T-helper 17 cell (primary cell): ENCODE measurements around the gene TAAR1. TPM values are rescaled to one million over a fixed set of nuclear protein-coding genes. Genes with fewer than 3 reads are reported as not detected.
"Not testable (repeated sequence)": the region's sequence is repeated elsewhere in the genome, so short reads cannot be mapped to it uniquely, and the experiment has no call there.

ENCODE experiments used
- ATAC-seq: fragments of 150-1000 bp; cut with Tn5 transposase; 2 replicates; pipeline ENCODE4 v1.10.0; 2021; ENCODE audit warnings: mild to moderate bottlenecking, moderate library complexity
- DNase-seq, 3 donors: peaks; one replicate each; pipeline versions ENCODE4 v3.0.0 to v3.0.0-alpha.2; 2020 to 2021
- H3K9me3 ChIP-seq: one replicate; pipeline ENCODE4 v1.7.0; 2013; ENCODE audit warnings: low read length, mild to moderate bottlenecking; ENCODE audit not compliant: control insufficient read depth, poor library complexity, severe bottlenecking
- H3K27ac Mint-ChIP-seq: one replicate; pipeline ENCODE4 v1.8.0; 2022; ENCODE audit warnings: mild to moderate bottlenecking, moderate library complexity, mixed read lengths
- H3K27me3 Mint-ChIP-seq: one replicate; pipeline ENCODE4 v1.8.0; 2022; ENCODE audit warnings: mixed read lengths
- H3K36me3 Mint-ChIP-seq: one replicate; pipeline ENCODE4 v1.8.0; 2022; ENCODE audit warnings: low read depth, mixed read lengths
- H3K4me1 Mint-ChIP-seq: one replicate; pipeline ENCODE4 v1.8.0; 2022; ENCODE audit warnings: mild to moderate bottlenecking, mixed read lengths
- H3K4me3 Mint-ChIP-seq: one replicate; pipeline ENCODE4 v1.8.0; 2022; ENCODE audit warnings: mild to moderate bottlenecking, moderate library complexity, mixed read lengths
- total RNA-seq, 4 donors: library from RNA in 2 of 4; stranded (reverse) in 2 of 4; gene quantifications; one replicate each; pipeline ENCODE4 v1.2.3 and lab custom pipeline; 2022 to 2026

Gene TAAR1
- total RNA-seq, 2 donors from 2014 or later: not detected

- H3K4me3 Mint-ChIP-seq, H3K4me1 Mint-ChIP-seq, DNase-seq, H3K27ac Mint-ChIP-seq, ATAC-seq, H3K36me3 Mint-ChIP-seq, H3K9me3 ChIP-seq: not testable (repeated sequence)
- H3K27me3 Mint-ChIP-seq: peaks cover 31% of the 10 kb centered on the region
These were observed 20.1 kb upstream of the TAAR1 start for GRCh38 chr6:132679094-132679493.

GRCh38 chr6:132675749-132676148 lies 16.8 kb upstream of the TAAR1 start:
- DNase-seq (no peak), ATAC-seq (no peak)
- H3K27ac Mint-ChIP-seq: no peak overlapping the region
- H3K9me3 ChIP-seq: no peaks in the 10 kb centered on the region
- peaks cover 25% of the 10 kb centered on the region for H3K27me3 Mint-ChIP-seq
- H3K36me3 Mint-ChIP-seq: no peaks in the 10 kb centered on the region
- no peak overlapping the region for H3K4me3 Mint-ChIP-seq
- no peaks in the 10 kb centered on the region for H3K4me1 Mint-ChIP-seq

DNA sequence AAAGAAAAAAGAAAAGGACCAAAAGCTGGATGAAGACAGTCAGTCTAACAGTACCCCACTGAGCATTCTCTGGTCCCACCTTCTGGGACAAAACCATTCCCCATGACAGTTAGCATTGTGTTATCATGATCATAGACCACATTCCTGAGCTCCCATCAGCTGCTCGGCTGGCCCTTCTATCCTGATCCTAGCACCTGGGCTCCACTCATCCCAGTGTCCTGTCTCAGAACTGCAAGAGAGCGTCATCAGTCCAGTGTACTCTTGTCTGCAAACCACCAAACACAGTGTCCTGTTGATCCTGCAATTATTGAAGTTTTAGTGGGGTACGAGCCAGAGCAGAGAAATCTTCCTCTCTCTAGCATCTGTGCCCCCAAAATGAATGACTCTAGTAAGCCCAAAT lies 16.0 kb upstream of the TAAR1 start:
- no peaks in the 10 kb centered on the region for H3K9me3 ChIP-seq
- Mint-ChIP-seq H3K4me1 (peaks cover under 1% of the 10 kb centered on the region), H3K4me3 (no peak overlapping the region), H3K27me3 (peaks cover 25% of the 10 kb centered on the region), H3K27ac (no peak overlapping the region), H3K36me3 (no peaks in the 10 kb centered on the region)
- no peak for ATAC-seq
- DNase-seq: no peak

DNA sequence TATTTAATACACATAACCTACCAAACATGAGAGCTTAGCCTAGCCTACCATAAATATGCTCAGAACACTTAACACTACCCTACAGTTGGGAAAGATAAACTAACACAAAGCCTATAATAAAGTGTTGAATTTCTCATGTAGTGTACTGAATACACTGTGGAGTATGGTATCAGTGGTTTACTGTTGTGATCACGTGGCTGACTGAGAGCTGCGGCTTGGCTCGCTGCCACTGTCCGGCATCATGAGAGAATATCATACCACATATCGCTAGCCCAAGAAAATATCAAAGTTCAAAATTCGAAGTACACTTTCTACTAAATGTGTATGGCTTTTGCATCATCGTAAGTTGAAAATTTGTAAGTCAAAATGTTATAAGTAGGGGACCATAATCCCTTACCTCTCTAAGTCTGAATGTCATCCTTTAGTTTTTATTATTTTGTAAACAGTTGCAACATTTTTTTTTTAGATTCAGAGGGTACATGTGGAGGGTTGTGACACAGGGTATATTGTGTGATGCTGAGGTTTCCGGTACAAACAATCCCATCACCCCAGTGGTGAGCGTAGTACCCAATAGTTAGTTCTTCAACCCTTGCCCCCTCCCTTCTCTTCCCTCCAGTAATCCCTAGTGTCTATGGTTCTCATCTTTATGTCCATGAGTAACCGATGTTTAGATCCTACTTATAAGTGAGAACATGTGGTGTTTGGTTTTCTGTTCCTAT lies 14.6 kb upstream of the TAAR1 start:
- H3K9me3 ChIP-seq: no peaks in the 10 kb centered on the region
- Mint-ChIP-seq H3K27me3 (peaks cover 22% of the 10 kb centered on the region), H3K27ac (no peak overlapping the region), H3K36me3 (no peaks in the 10 kb centered on the region), H3K4me3 (no peak overlapping the region), H3K4me1 (peaks cover 5% of the 10 kb centered on the region)
- no peak for DNase-seq
- ATAC-seq: no peak

DNA sequence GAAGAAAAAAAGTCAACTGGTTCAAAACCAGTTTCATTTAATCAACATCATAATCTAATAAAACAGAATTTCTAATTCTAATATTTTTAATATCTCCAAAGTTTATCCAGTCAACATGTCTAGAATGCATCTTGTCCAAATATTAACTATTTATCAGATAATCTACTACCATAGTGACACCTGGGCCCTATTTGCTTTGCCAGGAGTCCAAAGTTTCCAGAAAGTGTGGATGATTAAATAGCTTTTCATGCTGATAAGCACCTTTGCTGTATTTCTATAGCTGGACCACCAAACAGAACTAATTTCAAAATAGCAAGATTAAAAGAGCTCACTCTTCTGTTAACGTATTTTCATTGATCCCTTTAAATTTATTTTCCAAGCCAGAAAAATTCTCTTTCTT lies 12.3 kb upstream of the TAAR1 start:
- H3K27me3 Mint-ChIP-seq: peaks cover 21% of the 10 kb centered on the region
- H3K4me1 Mint-ChIP-seq: peaks cover 5% of the 10 kb centered on the region
- DNase-seq (no peak), ATAC-seq (no peak)
- no peak overlapping the region for H3K27ac Mint-ChIP-seq
- no peaks in the 10 kb centered on the region for H3K9me3 ChIP-seq
- no peak overlapping the region for H3K4me3 Mint-ChIP-seq
- no peaks in the 10 kb centered on the region for H3K36me3 Mint-ChIP-seq

DNA sequence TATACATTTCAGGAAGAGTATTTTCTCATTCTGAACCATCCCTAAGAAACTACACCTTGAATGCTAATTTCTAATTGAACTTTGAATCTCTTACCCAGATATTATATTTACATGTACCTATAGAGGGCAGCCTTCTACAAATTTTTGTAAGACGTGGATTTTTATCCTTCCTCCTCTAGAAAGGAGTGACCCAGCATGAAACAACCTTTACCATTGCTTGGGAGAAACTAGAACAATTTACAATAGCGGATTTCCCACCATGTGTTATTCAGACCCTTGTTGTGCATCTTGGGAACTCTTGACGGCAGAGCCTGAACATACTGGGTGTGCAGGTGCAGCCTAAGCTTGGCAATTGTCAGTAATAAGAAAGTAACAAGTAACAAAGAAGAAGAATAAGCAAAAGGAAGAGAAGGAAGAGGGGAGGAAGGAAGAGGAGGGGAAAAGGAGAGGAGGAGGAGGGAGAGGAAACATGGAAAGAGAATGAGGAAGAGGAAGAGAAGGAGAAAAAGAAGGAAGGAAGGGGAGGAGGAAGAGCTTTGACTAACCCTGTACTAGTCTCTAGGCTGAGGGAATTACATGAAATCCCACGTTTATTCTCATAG lies 10.8 kb upstream of the TAAR1 start:
- peak overlapping the region; percentile 72 for H3K4me3 Mint-ChIP-seq
- H3K9me3 ChIP-seq: no peaks in the 10 kb centered on the region
- peaks cover 5% of the 10 kb centered on the region for H3K4me1 Mint-ChIP-seq
- no peaks in the 10 kb centered on the region for H3K36me3 Mint-ChIP-seq
- peak overlapping the region; percentile 51 for H3K27ac Mint-ChIP-seq
- ATAC-seq: peak; percentile 57
- peaks cover 20% of the 10 kb centered on the region for H3K27me3 Mint-ChIP-seq
- DNase-seq: no peak

DNA sequence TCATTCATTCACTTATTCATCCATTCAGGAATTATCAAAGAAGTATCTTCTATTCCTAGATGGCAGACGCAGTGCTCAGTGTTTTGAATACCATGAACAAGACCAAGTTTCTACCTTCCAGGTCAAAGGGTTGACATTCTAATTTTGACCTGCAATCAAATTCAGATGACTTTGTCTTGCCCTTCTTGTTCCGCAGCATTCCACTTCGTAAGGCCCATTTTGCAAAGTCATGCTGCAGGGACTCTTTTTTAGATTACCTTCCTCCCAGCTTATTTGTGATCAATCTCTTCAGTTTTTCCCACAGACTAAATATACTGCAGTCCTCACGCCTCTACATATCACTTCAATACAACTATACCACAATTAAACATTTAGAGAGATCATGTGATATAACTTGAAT lies 7.1 kb upstream of the TAAR1 start:
- Mint-ChIP-seq H3K36me3 (peaks cover 3% of the 10 kb centered on the region), H3K4me1 (peaks cover 7% of the 10 kb centered on the region), H3K27me3 (peaks cover 19% of the 10 kb centered on the region), H3K27ac (no peak overlapping the region), H3K4me3 (no peak overlapping the region)
- H3K9me3 ChIP-seq: no peaks in the 10 kb centered on the region
- DNase-seq (no peak), ATAC-seq (no peak)

DNA sequence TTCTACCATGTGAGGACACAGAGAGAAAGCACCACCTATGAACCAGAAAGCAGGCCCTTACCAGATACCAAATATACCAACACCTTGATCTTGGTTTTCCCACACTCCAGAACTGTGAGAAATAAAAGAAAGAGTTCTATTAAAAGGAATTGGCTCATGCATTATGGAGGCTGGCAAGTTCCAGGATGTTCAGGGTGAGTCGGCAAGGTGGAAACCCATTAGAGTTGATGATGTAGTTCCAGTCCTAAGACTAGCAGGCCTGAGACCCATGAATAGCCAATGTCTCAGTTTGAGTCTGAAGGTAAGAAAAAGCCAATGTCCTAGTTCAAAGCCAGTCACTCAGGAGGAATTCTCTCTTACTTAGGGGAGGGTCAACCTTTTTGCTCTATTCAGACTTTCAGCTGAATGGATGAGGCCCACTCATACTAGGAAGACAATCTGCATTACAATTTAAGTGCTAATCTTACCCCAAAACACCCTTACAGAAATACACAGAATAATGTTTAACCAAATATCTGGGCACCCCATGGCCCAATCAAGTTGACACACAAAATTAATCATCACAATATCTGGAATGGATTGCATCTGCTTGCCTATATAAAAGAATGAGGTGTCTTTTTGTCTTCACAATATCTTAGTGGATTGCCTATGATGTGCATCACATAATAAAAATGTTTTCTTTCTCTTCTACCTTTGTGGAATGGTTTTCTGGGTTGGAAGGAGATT lies 5.5 kb upstream of the TAAR1 start:
- ATAC-seq: no peak
- peaks cover 3% of the 10 kb centered on the region for H3K36me3 Mint-ChIP-seq

DNA sequence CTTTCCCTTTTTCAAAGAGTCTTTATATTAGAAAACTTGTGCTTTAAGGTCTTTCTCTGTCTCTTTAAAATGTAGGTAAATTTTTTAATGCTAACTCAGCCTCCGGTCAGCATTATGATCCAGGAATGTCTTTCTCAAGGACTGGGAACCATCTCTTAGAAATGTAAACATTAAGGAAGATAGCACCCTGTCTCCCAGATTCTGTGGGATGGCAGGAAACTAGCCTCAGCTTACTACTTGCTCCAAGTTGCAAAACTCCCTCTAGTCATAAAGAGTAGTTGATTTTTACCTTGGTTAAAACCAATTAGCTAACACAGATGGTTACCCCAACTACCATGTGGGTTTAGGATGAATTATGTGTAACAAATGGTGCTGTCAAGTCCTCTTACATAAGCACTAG lies 4.7 kb upstream of the TAAR1 start:
- peaks cover 12% of the 10 kb centered on the region for H3K27me3 Mint-ChIP-seq
- DNase-seq: no peak
- no peak overlapping the region for H3K27ac Mint-ChIP-seq
- no peaks in the 10 kb centered on the region for H3K9me3 ChIP-seq
- no peak overlapping the region for H3K4me3 Mint-ChIP-seq
- H3K36me3 Mint-ChIP-seq: peaks cover 3% of the 10 kb centered on the region
- no peak for ATAC-seq
- H3K4me1 Mint-ChIP-seq: peaks cover 2% of the 10 kb centered on the region

More for the DNA sequence above, 5.5 kb upstream of the TAAR1 start:
- H3K9me3 ChIP-seq: no peaks in the 10 kb centered on the region
- H3K27ac Mint-ChIP-seq: no peak overlapping the region
- H3K4me3 Mint-ChIP-seq: no peak overlapping the region
- peaks cover 2% of the 10 kb centered on the region for H3K4me1 Mint-ChIP-seq
- H3K27me3 Mint-ChIP-seq: peaks cover 14% of the 10 kb centered on the region
- DNase-seq: no peak

DNA sequence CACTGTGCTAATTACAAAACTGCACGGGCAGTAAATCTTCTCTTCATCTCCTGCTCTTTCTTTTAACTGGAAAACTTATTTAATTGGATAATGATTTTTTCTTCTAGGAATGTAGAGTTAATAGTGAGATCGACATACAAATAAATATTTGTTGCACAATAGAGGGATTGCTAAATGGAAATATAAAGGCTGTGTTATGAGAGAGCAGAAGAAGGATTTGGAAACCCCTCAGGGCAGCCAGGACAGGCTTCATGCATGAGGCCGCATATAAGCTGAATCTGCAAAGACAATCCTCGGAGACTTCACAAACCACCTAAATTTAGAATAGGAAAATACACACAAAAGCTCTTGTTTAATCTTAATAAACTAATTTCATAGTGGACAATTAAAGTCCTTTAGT lies 2.9 kb upstream of the TAAR1 start:
- peaks cover 7% of the 10 kb centered on the region for H3K27me3 Mint-ChIP-seq
- H3K4me1 Mint-ChIP-seq: peaks cover 2% of the 10 kb centered on the region
- ATAC-seq (no peak), DNase-seq (no peak)
- no peak overlapping the region for H3K4me3 Mint-ChIP-seq
- no peaks in the 10 kb centered on the region for H3K9me3 ChIP-seq
- no peak overlapping the region for H3K27ac Mint-ChIP-seq
- peaks cover 3% of the 10 kb centered on the region for H3K36me3 Mint-ChIP-seq

GRCh38 chr6:132651062-132651461 lies 7.9 kb downstream of the TAAR1 start:
- peaks cover 7% of the 10 kb centered on the region for H3K27me3 Mint-ChIP-seq
- H3K4me1 Mint-ChIP-seq: peaks cover 3% of the 10 kb centered on the region
- H3K4me3 Mint-ChIP-seq: no peak overlapping the region
- DNase-seq (no peak), ATAC-seq (no peak)
- no peaks in the 10 kb centered on the region for H3K9me3 ChIP-seq
- H3K36me3 Mint-ChIP-seq: no peaks in the 10 kb centered on the region
- H3K27ac Mint-ChIP-seq: no peak overlapping the region

GRCh38 chr6:132650429-132650828 lies 8.6 kb downstream of the TAAR1 start:
- Mint-ChIP-seq H3K27ac (no peak overlapping the region), H3K4me1 (peaks cover 3% of the 10 kb centered on the region), H3K27me3 (peaks cover 2% of the 10 kb centered on the region), H3K36me3 (no peaks in the 10 kb centered on the region), H3K4me3 (no peak overlapping the region)
- DNase-seq (no peak), ATAC-seq (no peak)
- H3K9me3 ChIP-seq: no peaks in the 10 kb centered on the region

DNA sequence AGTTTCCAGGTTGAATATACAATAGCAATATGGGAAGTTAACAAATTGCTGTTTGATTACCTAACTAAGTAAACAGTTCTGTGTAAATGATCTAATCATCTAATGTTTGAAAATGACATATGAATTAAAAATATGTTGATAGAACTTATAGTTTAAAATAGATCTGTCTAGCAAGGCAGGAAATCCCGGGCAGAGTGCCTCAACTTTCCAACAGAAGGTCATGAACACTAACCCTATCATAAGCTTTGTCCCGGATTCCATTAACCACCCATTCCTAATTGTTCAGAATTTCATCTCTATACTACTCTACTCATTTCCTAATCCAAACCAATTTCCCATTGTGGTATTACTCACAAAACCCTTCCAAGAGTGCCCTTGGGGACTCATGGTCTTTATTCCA lies 10.2 kb downstream of the TAAR1 start:
- Mint-ChIP-seq H3K27ac (no peak overlapping the region), H3K4me3 (no peak overlapping the region), H3K4me1 (peaks cover 3% of the 10 kb centered on the region), H3K27me3 (no peaks in the 10 kb centered on the region), H3K36me3 (no peaks in the 10 kb centered on the region)
- ATAC-seq (no peak), DNase-seq (no peak)
- H3K9me3 ChIP-seq: no peaks in the 10 kb centered on the region
